Measurements from ENCODE around the gene TIE1. TPM values are rescaled to one million over a fixed set of nuclear protein-coding genes. Genes with fewer than 3 reads are reported as not detected.
A peak's percentile ranks its signal among the peaks of the same experiment; 100 is the strongest.

TIE1 gene
- total and polyA plus RNA-seq, 9 of the 15 experiments (the other 6 are each of a cell fraction or from before 2014, with no cell fraction given): 0.07 to 0.49 (median 0.14) TPM; not detected in 4

DNA sequence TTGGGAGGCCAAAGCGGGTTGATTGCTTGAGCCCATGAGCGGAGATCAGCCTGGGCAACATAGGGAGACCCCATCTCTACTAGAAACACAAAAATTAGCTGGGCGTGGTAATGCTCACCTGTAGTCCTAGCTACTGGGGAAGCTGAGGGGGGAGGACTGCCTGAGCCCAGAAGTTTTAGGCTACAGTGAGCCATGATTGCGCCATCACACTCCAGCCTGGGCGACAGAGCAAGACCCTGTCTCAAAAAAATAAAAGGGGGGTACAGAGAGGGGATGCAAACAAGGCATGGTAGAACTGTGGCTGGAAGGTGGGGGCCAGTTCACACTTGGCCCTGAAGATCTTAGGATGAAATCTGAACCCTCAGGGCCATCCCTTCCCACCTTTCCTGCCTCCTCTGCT, 14.2 kb upstream of the TIE1 start:
- no peak for FAIRE-seq
- CTCF ChIA-PET (ENCODE audit: low intra/inter-chr PET ratio): no interaction called here
- BruUV-seq (replicated peaks): no TSS peak

More for the DNA sequence above, 14.2 kb upstream of the TIE1 start:
- no peak for DNase-seq (ENCODE audit: extremely low read depth in 1 of 4, low spot score in 3 of 4)
- H3K27ac ChIP-seq (ENCODE audit: extremely low read depth, low read depth, low read length): no peak overlapping the region
- in situ Hi-C loops (cut with MboI): no loop called here
- peaks cover 8% of the 10 kb centered on the region for H4K20me1 ChIP-seq (replicated peaks; ENCODE audit: control insufficient read depth, insufficient read depth, low read length)
- intact Hi-C loops (cut with micrococcal nuclease): no loop called here
- no peak overlapping the region for H3K4me3 ChIP-seq
- no peak overlapping the region for H2AFZ ChIP-seq (ENCODE audit: low read depth, low read length)
- no peak overlapping the region for H3K9ac ChIP-seq (ENCODE audit: insufficient read depth in 1 of 2, low read depth in 2 of 2, low read length in 2 of 2)
- POLR2A ChIA-PET: interaction anchor here (0.6 to 1.2 kb wide), 2 partner anchors 44 to 174 kb away, joined by 3 read pairs; no protein-coding TSS in a partner anchor
- no peak for TF ChIP-seq ZNF436 (CRISPR knock-in tag; IDR thresholded peaks at IDR 0.05)
- TF ChIP-seq ERF (CRISPR knock-in tag; IDR thresholded peaks at IDR 0.05): no peak
- TF ChIP-seq CEBPB (tag; IDR thresholded peaks at IDR 0.05): peak; percentile 54
- no peak for TF ChIP-seq MTA2 (IDR thresholded peaks at IDR 0.05; ENCODE audit: low read depth)
- no peak for TF ChIP-seq CEBPG (CRISPR knock-in tag; IDR thresholded peaks at IDR 0.05)
- TF ChIP-seq CEBPG (tag; conservative IDR thresholded peaks at IDR 0.05 in 1 of 2, IDR thresholded peaks at IDR 0.05 in 1 of 2): 0 out of 4 replicates have a peak, but pooled peaks of 1 of the 2 experiments have one; percentile 17
- no peak for TF ChIP-seq ZNF197 (CRISPR knock-in tag; IDR thresholded peaks at IDR 0.05; ENCODE audit: low read depth)
- no peak for TF ChIP-seq ZBTB12 (CRISPR knock-in tag; IDR thresholded peaks at IDR 0.05)
- TF ChIP-seq KAT8 (IDR thresholded peaks at IDR 0.05; ENCODE audit: low read depth): no peak
- H3K9me3 ChIP-seq (replicated peaks; ENCODE audit: control insufficient read depth, insufficient read depth, low read depth, low read length): no peaks in the 10 kb centered on the region
- H3K4me1 ChIP-seq (replicated peaks in 1 of 2; ENCODE audit: control insufficient read depth in 2 of 2, insufficient read depth in 2 of 2, low read length in 2 of 2): peaks cover 0 to 16% of the 10 kb centered on the region in 2 experiments; a peak in 3 of 5 replicates
- peaks cover 3% of the 10 kb centered on the region for H3K9me1 ChIP-seq (ENCODE audit: control insufficient read depth, insufficient read depth, low read length)
- ATAC-seq: no peak
- H3K27me3 ChIP-seq (ENCODE audit: control insufficient read depth in 2 of 2, insufficient read depth in 2 of 2, low read length in 2 of 2): peaks cover 45 to 84% of the 10 kb centered on the region in 2 experiments
- H3K4me2 ChIP-seq (ENCODE audit: insufficient read depth, low read length): no peak overlapping the region
- 15% methylated on average over 5 of the region's 5 CpGs for WGBS (ENCODE audit: insufficient coverage, low coverage, missing lambda C conversion rate)
- no peaks in the 10 kb centered on the region for H3K36me3 ChIP-seq (ENCODE audit: control insufficient read depth, insufficient read depth, low read length)
- H3K79me2 ChIP-seq (ENCODE audit: control insufficient read depth, insufficient read depth, low read length): no peaks in the 10 kb centered on the region
